HepG2 (cell line): ENCODE data around the gene GAL3ST2. TPM values are rescaled to one million over a fixed set of nuclear protein-coding genes. Genes with fewer than 3 reads are reported as not detected.

Experiments
- ARNT2 ChIP-seq: sonication (generic); formaldehyde crosslinking; IDR thresholded peaks from 2 replicates; pipeline ENCODE4 v1.8.0; 2022; ENCODE audit warnings: mild to moderate bottlenecking, low read depth, missing genetic modification reagents, moderate library complexity
- CHCHD3 ChIP-seq: sonication (generic); formaldehyde crosslinking; IDR thresholded peaks from 2 replicates; pipeline ENCODE4 v1.8.0; 2022; ENCODE audit warnings: mild to moderate bottlenecking, missing genetic modification reagents, moderate library complexity
- EP300 ChIP-seq, 3 experiments: sonication (generic) in 1 of 3; formaldehyde crosslinking in 1 of 3; IDR thresholded peaks; 2 replicates each; pipeline versions ENCODE4 v1.5.1 to v1.6.1; 2011 to 2020; ENCODE audit warnings: low read depth in 2 of 3, low read length in 2 of 3, borderline replicate concordance in 1 of 3, improper control_type of control experiment in 1 of 3, mild to moderate bottlenecking in 1 of 3, missing genetic modification reagents in 1 of 3, moderate library complexity in 1 of 3
- ETV6 ChIP-seq: sonication (generic); formaldehyde crosslinking; conservative IDR thresholded peaks from 2 replicates; pipeline ENCODE4 v1.4.0; 2020; ENCODE audit warnings: missing genetic modification reagents
- KAT7 ChIP-seq: IDR thresholded peaks from 2 replicates; pipeline ENCODE4 v1.6.1; 2018; ENCODE audit warnings: borderline replicate concordance, missing compliant biosample characterization
- MEIS2 ChIP-seq: sonication (generic); formaldehyde crosslinking; IDR thresholded peaks from 2 replicates; pipeline ENCODE4 v1.9.0; 2021; ENCODE audit warnings: mild to moderate bottlenecking, missing genetic modification reagents
- MZF1 ChIP-seq: sonication (generic); formaldehyde crosslinking; IDR thresholded peaks from 2 replicates; pipeline ENCODE4 v1.8.1; 2023; ENCODE audit warnings: mild to moderate bottlenecking, missing genetic modification reagents, borderline replicate concordance
- NFE2L2 ChIP-seq: fragments of 150-350 bp; IDR thresholded peaks from 2 replicates; pipeline ENCODE4 v1.6.1; 2014; ENCODE audit warnings: low read length
- SAFB2 ChIP-seq: sonication (generic); formaldehyde crosslinking; IDR thresholded peaks from 2 replicates; pipeline ENCODE4 v1.5.1; 2020; ENCODE audit warnings: missing genetic modification reagents, low read depth, mild to moderate bottlenecking, borderline replicate concordance
- SKI ChIP-seq: fragments of 450-650 bp; IDR thresholded peaks from one replicate; pipeline ENCODE4 v1.6.1; 2018; ENCODE audit warnings: mild to moderate bottlenecking; ENCODE audit not compliant: partially characterized antibody
- ZBTB7B ChIP-seq: sonication (generic); formaldehyde crosslinking; IDR thresholded peaks from 2 replicates; pipeline ENCODE4 v1.4.0; 2020; ENCODE audit warnings: missing genetic modification reagents
- ZKSCAN1 ChIP-seq: fragments of 150-350 bp; IDR thresholded peaks from 2 replicates; pipeline ENCODE4 v1.6.1; 2014; ENCODE audit warnings: low read length
- ZNF598 ChIP-seq: sonication (generic); formaldehyde crosslinking; IDR thresholded peaks from 2 replicates; pipeline ENCODE4 v1.5.1; 2020; ENCODE audit warnings: mild to moderate bottlenecking, missing genetic modification reagents, borderline replicate concordance
- ZNF614 ChIP-seq: IDR thresholded peaks from 2 replicates; pipeline ENCODE4 v1.6.1; 2018; ENCODE audit warnings: missing biosample characterization, missing genetic modification reagents, inconsistent platforms, borderline replicate concordance
- ZNF75D ChIP-seq: sonication (generic); formaldehyde crosslinking; IDR thresholded peaks from 2 replicates; pipeline ENCODE4 v1.8.1; 2023; ENCODE audit warnings: missing genetic modification reagents, mild to moderate bottlenecking, borderline replicate concordance
- ZSCAN9 ChIP-seq: IDR thresholded peaks from 2 replicates; pipeline ENCODE4 v1.6.1; 2016; ENCODE audit warnings: borderline replicate concordance
- polyA plus RNA-seq, 8 experiments: library from polyadenylated mRNA; depleted of rRNA in 3 of 8; stranded (reverse) in 7 of 8; unstranded in 1 of 8; fragments of >200 nt; fragmentation: Illumina TruSeq in 4 of 8; extraction: Trizol in 4 of 8; gene quantifications; 2 replicates each; pipeline versions ENCODE4 v1.2.1 to v1.2.3, GENCODE V29; 2011 to 2016; ENCODE audit warnings: low read depth in 4 of 8, missing spikeins in 1 of 8, mixed read lengths in 1 of 8; ENCODE audit not compliant: insufficient read depth in 1 of 8
- total RNA-seq, 5 experiments: library from RNA; depleted of rRNA; stranded (reverse); fragments of >200 nt; fragmentation: Illumina TruSeq; extraction: Trizol; gene quantifications; 2 replicates each; pipeline ENCODE4 v1.2.3, GENCODE V29; 2016; ENCODE audit warnings: low read depth in 1 of 5
- TF ChIP-seq, protein P1 (sequence below): sonication (generic); formaldehyde crosslinking; IDR thresholded peaks from 2 replicates; pipeline ENCODE4 v1.4.0; 2020; ENCODE audit warnings: missing genetic modification reagents, borderline replicate concordance
- TF ChIP-seq, protein P2 (sequence below): sonication (generic); formaldehyde crosslinking; IDR thresholded peaks from 2 replicates; pipeline ENCODE4 v1.4.0; 2020; ENCODE audit warnings: missing genetic modification reagents
- TF ChIP-seq, protein P3 (sequence below): IDR thresholded peaks from 2 replicates; pipeline ENCODE4 v1.6.1; 2016; ENCODE audit warnings: low read depth, missing genetic modification reagents, missing compliant biosample characterization

Gene GAL3ST2
- total and polyA plus RNA-seq, 2 of the 13 experiments (the other 11 are each of a cell fraction or from before 2014, with no cell fraction given): 0.17 to 0.20 TPM

DNA sequence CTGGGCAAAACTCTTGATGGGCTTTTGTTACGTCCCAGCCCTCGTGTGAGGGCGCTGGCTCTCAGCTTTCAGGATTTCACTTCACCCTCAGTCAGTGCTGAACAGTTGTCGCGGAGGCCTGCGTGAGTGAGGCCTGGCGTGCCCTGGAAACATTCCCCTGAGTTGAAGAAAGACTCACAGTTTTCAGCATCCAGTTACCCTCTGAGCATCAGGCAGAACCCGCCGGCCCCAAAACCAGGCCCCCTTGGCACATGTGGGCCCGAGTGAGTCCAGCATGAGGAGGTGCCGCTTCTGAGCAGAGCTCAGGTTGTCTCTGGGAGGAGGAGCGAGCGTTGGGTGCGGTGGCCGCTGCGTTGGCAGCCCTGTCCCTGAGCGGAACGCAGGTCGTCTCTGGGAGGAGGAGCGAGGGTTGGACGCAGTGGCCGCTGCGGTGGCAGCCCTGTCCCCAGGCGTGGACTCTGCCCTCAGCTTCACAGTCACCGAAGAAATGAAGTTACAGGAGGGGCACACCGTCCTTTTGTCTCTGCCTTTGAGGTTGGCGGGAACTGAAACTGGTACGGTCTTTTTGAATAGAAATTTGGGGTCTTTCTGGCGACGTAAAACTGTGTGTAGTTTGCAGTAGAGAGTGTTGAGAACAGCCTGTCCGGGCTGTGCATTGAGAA is 32.2 kb downstream of the GAL3ST2 start, which contains the start of gene NEU4 (continued):
- TF ChIP-seq ETV6: peak; percentile 62; the same call in 1 of the 2 replicates
- no peak for TF ChIP-seq NFE2L2
- TF ChIP-seq MZF1 (CRISPR knock-in tag): no peak
- TF ChIP-seq SKI: peak; percentile 54
- peak; percentile 97; the same call in 1 of the 2 replicates for TF ChIP-seq ZSCAN9 (CRISPR knock-in tag)
- TF ChIP-seq ARNT2 (CRISPR knock-in tag): peak; percentile 97
- TF ChIP-seq SAFB2 (CRISPR knock-in tag): peak; percentile 74; the same call in 1 of the 2 replicates
- TF ChIP-seq ZNF75D: no peak
- peak; percentile 90 for TF ChIP-seq ZBTB7B (CRISPR knock-in tag)
- peak; percentile 96 for TF ChIP-seq ZNF598 (CRISPR knock-in tag)
- peak; percentile 6 to 21; a peak in 2 of 4 replicates for TF ChIP-seq EP300 (IDR thresholded peaks at IDR 0.05; ENCODE audit: low read depth in 2 of 2, low read length in 2 of 2)
- TF ChIP-seq EP300 (CRISPR knock-in tag; IDR thresholded peaks at IDR 0.05; ENCODE audit: borderline replicate concordance): no peak; the same call in 1 of the 2 replicates
- TF ChIP-seq, protein P1, sequence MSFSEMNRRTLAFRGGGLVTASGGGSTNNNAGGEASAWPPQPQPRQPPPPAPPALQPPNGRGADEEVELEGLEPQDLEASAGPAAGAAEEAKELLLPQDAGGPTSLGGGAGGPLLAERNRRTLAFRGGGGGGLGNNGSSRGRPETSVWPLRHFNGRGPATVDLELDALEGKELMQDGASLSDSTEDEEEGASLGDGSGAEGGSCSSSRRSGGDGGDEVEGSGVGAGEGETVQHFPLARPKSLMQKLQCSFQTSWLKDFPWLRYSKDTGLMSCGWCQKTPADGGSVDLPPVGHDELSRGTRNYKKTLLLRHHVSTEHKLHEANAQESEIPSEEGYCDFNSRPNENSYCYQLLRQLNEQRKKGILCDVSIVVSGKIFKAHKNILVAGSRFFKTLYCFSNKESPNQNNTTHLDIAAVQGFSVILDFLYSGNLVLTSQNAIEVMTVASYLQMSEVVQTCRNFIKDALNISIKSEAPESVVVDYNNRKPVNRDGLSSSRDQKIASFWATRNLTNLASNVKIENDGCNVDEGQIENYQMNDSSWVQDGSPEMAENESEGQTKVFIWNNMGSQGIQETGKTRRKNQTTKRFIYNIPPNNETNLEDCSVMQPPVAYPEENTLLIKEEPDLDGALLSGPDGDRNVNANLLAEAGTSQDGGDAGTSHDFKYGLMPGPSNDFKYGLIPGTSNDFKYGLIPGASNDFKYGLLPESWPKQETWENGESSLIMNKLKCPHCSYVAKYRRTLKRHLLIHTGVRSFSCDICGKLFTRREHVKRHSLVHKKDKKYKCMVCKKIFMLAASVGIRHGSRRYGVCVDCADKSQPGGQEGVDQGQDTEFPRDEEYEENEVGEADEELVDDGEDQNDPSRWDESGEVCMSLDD (CRISPR knock-in tag): peak; percentile 66; the same call in 1 of the 2 replicates
- TF ChIP-seq KAT7: no peak; the same call in 1 of the 2 replicates
- TF ChIP-seq, protein P2, sequence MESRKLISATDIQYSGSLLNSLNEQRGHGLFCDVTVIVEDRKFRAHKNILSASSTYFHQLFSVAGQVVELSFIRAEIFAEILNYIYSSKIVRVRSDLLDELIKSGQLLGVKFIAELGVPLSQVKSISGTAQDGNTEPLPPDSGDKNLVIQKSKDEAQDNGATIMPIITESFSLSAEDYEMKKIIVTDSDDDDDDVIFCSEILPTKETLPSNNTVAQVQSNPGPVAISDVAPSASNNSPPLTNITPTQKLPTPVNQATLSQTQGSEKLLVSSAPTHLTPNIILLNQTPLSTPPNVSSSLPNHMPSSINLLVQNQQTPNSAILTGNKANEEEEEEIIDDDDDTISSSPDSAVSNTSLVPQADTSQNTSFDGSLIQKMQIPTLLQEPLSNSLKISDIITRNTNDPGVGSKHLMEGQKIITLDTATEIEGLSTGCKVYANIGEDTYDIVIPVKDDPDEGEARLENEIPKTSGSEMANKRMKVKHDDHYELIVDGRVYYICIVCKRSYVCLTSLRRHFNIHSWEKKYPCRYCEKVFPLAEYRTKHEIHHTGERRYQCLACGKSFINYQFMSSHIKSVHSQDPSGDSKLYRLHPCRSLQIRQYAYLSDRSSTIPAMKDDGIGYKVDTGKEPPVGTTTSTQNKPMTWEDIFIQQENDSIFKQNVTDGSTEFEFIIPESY (CRISPR knock-in tag): peak; percentile 39; the same call in 1 of the 2 replicates
- peak; percentile 88 for TF ChIP-seq MEIS2 (CRISPR knock-in tag)
- peak; percentile 94; the same call in 1 of the 2 replicates for TF ChIP-seq ZNF614 (CRISPR knock-in tag)
- no peak for TF ChIP-seq ZKSCAN1
- peak; percentile 96 for TF ChIP-seq CHCHD3
- TF ChIP-seq, protein P3, sequence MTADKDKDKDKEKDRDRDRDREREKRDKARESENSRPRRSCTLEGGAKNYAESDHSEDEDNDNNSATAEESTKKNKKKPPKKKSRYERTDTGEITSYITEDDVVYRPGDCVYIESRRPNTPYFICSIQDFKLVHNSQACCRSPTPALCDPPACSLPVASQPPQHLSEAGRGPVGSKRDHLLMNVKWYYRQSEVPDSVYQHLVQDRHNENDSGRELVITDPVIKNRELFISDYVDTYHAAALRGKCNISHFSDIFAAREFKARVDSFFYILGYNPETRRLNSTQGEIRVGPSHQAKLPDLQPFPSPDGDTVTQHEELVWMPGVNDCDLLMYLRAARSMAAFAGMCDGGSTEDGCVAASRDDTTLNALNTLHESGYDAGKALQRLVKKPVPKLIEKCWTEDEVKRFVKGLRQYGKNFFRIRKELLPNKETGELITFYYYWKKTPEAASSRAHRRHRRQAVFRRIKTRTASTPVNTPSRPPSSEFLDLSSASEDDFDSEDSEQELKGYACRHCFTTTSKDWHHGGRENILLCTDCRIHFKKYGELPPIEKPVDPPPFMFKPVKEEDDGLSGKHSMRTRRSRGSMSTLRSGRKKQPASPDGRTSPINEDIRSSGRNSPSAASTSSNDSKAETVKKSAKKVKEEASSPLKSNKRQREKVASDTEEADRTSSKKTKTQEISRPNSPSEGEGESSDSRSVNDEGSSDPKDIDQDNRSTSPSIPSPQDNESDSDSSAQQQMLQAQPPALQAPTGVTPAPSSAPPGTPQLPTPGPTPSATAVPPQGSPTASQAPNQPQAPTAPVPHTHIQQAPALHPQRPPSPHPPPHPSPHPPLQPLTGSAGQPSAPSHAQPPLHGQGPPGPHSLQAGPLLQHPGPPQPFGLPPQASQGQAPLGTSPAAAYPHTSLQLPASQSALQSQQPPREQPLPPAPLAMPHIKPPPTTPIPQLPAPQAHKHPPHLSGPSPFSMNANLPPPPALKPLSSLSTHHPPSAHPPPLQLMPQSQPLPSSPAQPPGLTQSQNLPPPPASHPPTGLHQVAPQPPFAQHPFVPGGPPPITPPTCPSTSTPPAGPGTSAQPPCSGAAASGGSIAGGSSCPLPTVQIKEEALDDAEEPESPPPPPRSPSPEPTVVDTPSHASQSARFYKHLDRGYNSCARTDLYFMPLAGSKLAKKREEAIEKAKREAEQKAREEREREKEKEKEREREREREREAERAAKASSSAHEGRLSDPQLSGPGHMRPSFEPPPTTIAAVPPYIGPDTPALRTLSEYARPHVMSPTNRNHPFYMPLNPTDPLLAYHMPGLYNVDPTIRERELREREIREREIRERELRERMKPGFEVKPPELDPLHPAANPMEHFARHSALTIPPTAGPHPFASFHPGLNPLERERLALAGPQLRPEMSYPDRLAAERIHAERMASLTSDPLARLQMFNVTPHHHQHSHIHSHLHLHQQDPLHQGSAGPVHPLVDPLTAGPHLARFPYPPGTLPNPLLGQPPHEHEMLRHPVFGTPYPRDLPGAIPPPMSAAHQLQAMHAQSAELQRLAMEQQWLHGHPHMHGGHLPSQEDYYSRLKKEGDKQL (CRISPR knock-in tag): peak; percentile 71
